Ishikawa (cell line): ENCODE data around the gene DLD.

Source experiments
- CEBPB ChIP-seq: IDR thresholded peaks from 2 replicates; pipeline ENCODE4 v1.6.1; 2012
- CREB1 ChIP-seq: IDR thresholded peaks from 2 replicates; pipeline ENCODE4 v1.6.1; 2012; ENCODE audit warnings: low read depth
- EGR1 ChIP-seq: IDR thresholded peaks from 2 replicates; pipeline ENCODE4 v1.6.1; 2012
- EP300 ChIP-seq: IDR thresholded peaks from 2 replicates; pipeline ENCODE4 v1.6.1; 2012; ENCODE audit warnings: borderline replicate concordance
- FOXM1 ChIP-seq: IDR thresholded peaks from 2 replicates; pipeline ENCODE4 v1.6.1; 2012; ENCODE audit warnings: low read depth, borderline replicate concordance
- NFIC ChIP-seq: IDR thresholded peaks from 2 replicates; pipeline ENCODE4 v1.6.1; 2012
- RAD21 ChIP-seq: IDR thresholded peaks from 2 replicates; pipeline ENCODE4 v1.6.1; 2012; ENCODE audit warnings: low read depth
- TAF1 ChIP-seq: IDR thresholded peaks from 2 replicates; pipeline ENCODE4 v1.6.1; 2012; ENCODE audit warnings: low read depth, mild to moderate bottlenecking
- TCF12 ChIP-seq: IDR thresholded peaks from 2 replicates; pipeline ENCODE4 v1.6.1; 2012; ENCODE audit warnings: low read depth
- TEAD4 ChIP-seq: IDR thresholded peaks from 2 replicates; pipeline ENCODE4 v1.6.1; 2012
- YY1 ChIP-seq: IDR thresholded peaks from 2 replicates; pipeline ENCODE4 v1.6.1; 2012; ENCODE audit warnings: low read depth
- ZBTB7A ChIP-seq: IDR thresholded peaks from 2 replicates; pipeline ENCODE4 v1.6.1; 2012; ENCODE audit warnings: low read depth
- TF ChIP-seq, protein P1 (sequence below): IDR thresholded peaks from 2 replicates; pipeline ENCODE4 v1.6.1; 2012
- TF ChIP-seq, protein P2 (sequence below): IDR thresholded peaks from 2 replicates; pipeline ENCODE4 v1.6.1; 2012
- TF ChIP-seq, protein P3 (sequence below): IDR thresholded peaks from 2 replicates; pipeline ENCODE4 v1.6.1; 2012; ENCODE audit warnings: low read depth, mild to moderate bottlenecking

The DLD gene

DNA sequence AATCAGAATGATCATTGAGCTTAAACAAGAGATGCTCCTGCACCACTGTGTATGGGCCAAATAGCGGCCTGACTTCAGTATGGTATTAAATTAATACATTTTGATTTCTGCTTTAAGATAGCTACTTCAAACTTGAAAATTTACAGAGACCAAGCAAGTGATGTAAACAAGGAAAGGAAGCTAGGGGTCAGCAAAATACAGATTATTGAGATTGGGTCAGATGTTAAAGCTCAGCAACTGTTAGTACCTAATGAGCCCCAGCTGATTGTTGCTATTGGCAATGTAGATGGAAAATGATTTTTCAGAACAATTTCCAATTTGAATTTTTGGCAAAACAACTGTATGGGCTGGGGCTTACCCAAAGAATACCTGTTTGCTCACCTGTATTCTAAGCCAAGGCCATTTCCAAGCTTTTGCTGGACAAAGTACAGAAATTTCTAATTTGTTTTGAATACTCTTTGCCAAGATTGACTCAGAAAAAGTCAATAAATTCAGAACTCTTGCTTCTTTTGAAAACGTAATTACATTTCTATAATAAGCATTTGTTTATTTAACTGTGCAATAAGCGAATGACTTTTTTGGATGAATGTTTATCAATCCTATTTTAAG, 23.0 kb upstream of the DLD start:
- no peak for TF ChIP-seq EGR1
- TF ChIP-seq ZBTB7A: no peak
- no peak for TF ChIP-seq CEBPB
- no peak for TF ChIP-seq NFIC
- TF ChIP-seq EP300: no peak
- TF ChIP-seq TEAD4: no peak
- no peak for TF ChIP-seq FOXM1
- no peak for TF ChIP-seq RAD21
- TF ChIP-seq, protein P1, sequence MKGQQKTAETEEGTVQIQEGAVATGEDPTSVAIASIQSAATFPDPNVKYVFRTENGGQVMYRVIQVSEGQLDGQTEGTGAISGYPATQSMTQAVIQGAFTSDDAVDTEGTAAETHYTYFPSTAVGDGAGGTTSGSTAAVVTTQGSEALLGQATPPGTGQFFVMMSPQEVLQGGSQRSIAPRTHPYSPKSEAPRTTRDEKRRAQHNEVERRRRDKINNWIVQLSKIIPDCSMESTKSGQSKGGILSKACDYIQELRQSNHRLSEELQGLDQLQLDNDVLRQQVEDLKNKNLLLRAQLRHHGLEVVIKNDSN: no peak
- TF ChIP-seq YY1: no peak
- TF ChIP-seq, protein P2, sequence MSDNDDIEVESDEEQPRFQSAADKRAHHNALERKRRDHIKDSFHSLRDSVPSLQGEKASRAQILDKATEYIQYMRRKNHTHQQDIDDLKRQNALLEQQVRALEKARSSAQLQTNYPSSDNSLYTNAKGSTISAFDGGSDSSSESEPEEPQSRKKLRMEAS: no peak
- TF ChIP-seq TCF12: no peak
- TF ChIP-seq CREB1: no peak
- TF ChIP-seq, protein P3, sequence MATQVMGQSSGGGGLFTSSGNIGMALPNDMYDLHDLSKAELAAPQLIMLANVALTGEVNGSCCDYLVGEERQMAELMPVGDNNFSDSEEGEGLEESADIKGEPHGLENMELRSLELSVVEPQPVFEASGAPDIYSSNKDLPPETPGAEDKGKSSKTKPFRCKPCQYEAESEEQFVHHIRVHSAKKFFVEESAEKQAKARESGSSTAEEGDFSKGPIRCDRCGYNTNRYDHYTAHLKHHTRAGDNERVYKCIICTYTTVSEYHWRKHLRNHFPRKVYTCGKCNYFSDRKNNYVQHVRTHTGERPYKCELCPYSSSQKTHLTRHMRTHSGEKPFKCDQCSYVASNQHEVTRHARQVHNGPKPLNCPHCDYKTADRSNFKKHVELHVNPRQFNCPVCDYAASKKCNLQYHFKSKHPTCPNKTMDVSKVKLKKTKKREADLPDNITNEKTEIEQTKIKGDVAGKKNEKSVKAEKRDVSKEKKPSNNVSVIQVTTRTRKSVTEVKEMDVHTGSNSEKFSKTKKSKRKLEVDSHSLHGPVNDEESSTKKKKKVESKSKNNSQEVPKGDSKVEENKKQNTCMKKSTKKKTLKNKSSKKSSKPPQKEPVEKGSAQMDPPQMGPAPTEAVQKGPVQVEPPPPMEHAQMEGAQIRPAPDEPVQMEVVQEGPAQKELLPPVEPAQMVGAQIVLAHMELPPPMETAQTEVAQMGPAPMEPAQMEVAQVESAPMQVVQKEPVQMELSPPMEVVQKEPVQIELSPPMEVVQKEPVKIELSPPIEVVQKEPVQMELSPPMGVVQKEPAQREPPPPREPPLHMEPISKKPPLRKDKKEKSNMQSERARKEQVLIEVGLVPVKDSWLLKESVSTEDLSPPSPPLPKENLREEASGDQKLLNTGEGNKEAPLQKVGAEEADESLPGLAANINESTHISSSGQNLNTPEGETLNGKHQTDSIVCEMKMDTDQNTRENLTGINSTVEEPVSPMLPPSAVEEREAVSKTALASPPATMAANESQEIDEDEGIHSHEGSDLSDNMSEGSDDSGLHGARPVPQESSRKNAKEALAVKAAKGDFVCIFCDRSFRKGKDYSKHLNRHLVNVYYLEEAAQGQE: no peak
- TF ChIP-seq TAF1: no peak

DNA sequence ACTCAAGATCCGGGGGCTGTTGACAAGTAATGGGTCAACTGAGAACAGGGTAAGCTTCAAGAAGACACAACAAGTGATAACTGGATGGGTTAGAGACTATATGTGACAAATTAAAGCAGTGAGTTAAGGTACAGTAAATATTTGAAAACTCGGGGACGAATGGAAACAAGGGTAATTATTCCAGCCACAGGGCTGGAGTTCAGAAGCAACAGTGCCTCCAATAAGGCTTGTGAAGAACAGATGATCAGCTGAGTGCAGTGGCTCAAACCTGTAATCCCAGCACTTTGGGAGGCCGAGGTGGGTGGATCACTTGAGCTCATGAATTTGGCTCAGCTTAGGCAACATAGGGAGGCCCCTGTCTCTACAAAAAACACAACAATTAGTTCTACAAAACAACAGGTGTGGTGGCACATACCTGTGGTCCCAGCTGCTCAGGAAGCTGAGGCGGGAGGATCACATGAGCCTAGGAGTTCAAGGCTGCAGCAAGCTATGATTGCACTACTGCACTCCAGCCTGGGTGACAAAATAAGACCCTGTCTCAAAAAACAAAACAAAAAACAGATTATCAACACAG, 20.5 kb upstream of the DLD start:
- TF ChIP-seq, protein P3: no peak
- TF ChIP-seq NFIC: no peak
- no peak for TF ChIP-seq FOXM1
- TF ChIP-seq, protein P2: no peak
- no peak for TF ChIP-seq RAD21
- TF ChIP-seq CEBPB: no peak
- no peak for TF ChIP-seq EP300
- TF ChIP-seq TAF1: no peak
- TF ChIP-seq YY1: no peak

DNA sequence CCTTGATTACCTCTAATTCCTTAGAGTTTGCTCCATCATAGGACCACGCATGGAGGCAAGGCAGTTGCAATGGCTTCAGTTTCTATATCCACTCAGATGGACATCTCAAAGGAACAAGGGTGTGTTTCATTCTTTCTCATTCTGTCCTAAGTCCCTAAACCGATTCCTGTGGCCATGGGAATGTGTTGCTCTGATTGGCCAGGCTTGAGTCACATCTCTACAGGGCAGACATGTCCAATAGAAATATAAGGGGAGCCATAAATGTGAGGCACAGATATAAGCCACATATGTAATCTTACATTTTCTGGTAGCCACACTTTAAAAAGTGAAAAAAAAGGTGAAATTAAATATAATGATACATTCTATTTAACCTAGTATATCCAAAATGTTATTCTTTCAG, 16.9 kb upstream of the DLD start:
- TF ChIP-seq CEBPB: no peak
- TF ChIP-seq, protein P1: no peak
- TF ChIP-seq FOXM1: no peak

DNA sequence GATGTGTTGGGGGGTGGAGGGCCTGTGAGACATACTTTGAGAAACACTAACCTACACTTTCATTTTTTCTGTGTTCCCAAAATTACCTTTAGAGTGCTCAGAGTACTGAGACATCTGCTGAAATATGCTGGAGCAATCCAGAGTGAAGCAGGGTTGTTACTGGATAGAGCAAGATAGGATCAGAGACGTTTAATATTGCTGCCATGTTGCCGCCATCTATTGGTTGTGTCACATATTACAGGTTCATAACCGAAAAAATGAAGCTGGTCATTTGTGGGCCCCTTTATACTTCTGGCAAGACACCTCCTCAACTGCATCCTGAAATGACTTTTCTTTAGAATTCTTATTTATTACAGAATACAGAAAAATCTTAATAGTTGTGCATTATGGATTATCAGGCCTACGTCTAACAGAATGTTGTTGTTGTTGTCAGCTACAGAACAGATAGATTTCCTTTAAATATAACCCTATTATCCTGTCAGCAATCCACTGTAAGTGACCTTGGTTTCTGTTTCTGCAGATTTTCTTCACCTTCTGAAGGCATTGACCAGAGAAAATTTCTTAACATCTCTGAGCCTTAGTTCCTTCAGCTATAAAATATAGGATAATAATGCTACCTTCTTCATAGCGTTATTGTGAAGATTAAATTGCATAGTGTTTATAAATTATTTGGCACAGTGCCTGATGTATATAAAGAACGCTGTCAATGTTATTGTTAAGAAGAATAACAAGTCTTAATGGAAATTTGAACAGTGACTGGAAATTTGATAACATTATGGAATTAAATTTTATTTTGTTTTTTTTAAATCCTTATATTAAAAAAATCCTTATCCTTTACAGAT, 16.2 kb upstream of the DLD start:
- TF ChIP-seq RAD21: peak; percentile 81
- no peak for TF ChIP-seq FOXM1

DNA sequence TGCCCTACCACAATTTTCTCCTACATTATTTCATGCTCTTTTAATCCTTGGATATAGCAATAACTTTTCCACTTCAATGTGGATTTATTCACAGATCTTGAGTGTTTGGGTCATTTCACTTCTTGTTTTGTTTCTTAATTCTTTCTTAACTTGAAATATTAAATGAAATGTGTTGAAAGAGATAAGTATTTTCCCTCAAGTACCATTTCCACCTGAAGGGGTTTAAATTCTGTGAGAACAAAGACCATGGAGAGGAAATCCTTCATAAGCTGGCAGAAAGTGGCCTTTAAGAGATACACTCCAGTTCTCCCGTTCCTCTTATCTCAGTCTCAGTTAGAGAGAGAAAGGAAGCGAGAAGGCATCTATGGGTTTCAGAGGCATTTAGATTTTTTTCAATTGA, 14.1 kb upstream of the DLD start:
- TF ChIP-seq TCF12 (no peak), CREB1 (no peak), FOXM1 (no peak), YY1 (no peak), TEAD4 (no peak), CEBPB (no peak), ZBTB7A (no peak), NFIC (no peak), TAF1 (no peak), EP300 (no peak), EGR1 (no peak)
- TF ChIP-seq, protein P2: no peak
- TF ChIP-seq, protein P1: no peak
- TF ChIP-seq, protein P3: no peak
